GM19455 (cell line): ENCODE measurements around the gene CHEK1.
"Not testable (repeated sequence)": the region's sequence is repeated elsewhere in the genome, so short reads cannot be mapped to it uniquely, and the experiment has no call there.

Experiments
- ATAC-seq: cut with Tn5 transposase; IDR thresholded peaks from one replicate; pipeline ENCODE4 v1.9.1; 2021; ENCODE audit not compliant: unreplicated experiment

CHEK1 gene

DNA sequence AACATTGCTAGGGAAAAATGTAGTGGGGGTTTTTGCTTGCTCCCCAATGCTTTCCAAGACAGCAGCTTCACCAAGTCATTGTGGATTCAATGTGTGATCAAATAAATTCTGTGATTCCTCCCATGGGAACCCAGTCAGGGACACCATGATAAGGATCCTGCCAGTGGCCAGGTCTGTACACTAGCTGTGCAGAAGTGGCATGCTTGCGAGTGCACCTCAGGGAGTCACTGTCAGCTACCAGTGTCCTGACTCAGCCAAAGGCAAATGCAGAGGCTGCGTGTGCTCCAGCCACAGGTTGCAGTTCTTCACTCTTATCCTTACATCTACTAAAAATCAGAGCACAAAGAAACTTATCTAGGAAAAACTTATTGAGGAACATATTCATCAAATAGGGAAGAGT is 65.0 kb downstream of the CHEK1 start:
- no peak for ATAC-seq

DNA sequence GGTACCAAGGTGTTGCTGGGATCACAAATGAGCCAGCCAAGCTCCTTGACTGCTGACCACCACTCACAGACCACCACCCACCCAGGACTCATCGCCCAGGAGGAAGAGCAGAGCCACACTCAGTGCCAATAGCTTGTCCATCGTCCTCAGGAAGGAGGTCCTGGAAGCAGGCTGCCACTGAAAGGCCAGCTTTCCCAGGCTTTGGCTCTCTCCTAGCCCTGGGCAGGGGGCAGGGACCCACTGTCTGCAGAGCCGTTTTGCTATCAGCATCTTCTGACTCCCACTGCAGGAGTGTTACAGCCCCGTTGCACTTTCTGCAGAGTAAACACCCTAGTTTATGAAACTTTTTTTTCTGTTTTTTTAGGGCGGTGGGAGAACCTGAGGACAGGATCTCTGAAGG is 67.9 kb downstream of the CHEK1 start:
- ATAC-seq, result no peak

DNA sequence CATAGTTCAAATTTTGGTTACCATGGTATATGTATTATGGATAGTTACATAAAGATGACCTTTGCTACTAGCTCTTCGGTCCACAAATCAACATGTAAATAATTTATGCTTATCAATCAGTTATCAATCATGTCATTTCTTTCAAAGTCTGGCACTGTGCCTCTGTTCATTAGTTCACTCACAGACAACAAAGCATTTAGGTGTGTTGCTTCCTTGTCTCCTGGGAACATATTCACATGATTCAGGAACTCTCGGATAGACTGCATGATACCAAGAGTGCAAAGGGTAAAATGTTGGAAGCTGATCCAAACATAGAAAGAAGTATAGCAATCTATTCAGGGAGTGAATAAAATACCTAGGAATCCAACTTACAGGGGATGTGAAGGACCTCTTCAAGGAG is 70.0 kb downstream of the CHEK1 start:
- ATAC-seq, result no peak

DNA sequence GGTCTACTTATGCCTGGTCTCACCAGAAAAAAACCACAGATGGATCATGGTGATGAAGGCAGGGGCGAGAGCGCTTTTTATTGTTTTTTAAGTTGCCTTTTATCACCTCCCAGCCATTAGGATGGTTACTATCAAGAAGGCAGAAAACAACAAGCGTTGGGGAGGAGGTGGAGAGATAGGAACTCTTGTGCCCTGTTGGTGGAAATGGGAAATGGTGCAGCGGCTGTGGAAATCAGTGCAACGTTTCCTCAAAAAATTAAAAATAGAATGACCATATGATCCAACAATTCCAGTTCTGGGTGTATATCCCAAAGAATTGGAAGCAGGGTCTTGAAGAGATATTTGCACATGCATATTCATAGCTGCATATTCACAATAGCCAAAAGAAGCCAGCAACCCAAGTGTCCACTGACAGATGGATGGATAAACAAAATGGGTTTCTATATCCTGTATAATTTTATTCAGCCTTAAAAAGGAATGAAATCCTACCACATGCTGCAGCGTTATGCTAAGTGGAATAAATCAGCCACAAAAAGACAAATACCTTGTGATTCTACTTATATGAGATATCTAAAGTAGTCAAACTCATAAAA is 76.2 kb downstream of the CHEK1 start:
- no peak for ATAC-seq

DNA sequence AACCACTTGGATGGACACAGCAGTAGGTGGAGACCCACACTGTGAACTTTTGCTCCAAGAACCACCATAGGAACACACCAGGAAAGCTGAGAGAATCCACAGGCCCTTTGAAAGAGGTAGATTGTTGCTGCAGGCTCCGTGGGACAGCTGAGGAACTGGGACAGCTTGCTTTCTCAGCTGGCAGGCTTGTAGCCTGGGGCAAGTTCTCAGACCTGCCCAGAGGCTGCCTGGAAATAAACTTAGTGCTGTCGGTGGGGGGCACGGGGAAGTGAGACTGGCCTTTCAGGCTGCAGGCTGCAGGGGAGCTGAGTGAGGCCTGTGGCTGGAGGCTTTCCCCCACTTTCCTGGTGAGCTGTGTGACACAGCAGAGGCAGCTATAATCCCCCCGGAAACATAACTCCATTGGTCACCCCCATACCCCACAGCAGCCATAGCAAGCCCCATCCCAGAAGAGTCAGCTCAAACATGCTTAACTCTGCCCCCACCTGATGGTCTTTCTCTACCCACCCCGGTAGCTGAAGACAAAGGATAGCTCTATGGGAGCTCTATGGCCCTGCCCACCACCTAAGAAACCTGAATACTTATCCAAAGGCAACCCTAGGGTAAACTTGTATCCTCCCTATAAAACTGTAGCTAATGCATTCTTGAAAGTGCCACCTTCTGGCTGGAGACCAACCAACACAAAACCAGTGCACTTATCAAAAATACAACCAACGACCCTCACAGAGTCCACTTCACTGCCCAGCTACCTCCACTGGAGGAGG is 77.1 kb downstream of the CHEK1 start:
- ATAC-seq, result no peak

DNA sequence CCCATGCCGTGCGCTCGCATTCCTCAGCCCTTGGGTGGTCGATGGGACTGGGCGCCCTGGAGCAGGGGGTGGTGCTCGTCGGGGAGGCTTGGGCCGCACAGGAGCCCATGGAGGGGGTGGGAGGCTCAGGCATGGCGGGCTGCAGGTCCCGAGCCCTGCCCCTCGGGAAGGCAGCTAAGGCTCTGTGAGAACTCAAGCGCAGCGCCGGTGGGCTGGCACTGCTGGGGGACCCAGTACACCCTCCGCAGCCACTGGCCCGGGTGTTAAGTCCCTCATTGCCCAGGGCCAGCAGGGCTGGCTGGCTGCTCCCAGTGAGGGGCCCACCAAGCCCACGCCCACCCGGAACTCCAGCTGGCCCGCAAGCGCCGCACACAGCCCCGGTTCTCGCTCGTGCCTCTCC is 79.7 kb downstream of the CHEK1 start:
- ATAC-seq, result not testable (repeated sequence)

GRCh38 chr11:125720781-125721180 is 95.8 kb downstream of the CHEK1 start:
- no peak for ATAC-seq

DNA sequence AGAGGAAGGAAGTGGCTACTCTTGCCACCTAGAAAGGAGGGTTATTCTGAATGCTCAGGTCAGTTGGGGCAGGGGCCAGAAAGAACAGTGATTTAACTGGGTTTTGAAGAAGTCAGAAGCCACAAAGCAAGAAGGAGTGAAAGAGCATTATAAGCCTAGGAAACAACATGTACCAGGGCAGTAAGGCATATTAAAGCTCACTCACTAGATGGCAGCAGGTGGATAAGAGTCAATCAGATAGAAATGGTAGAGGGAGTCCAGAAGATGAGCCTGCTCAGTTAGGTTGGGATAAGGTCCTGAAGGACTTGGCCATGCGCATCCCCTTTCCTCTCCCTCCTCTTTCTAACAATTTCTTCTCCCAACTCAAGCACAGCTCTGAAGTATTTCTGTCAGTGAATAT is 99.2 kb downstream of the CHEK1 start:
- ATAC-seq, result no peak
